Activated CD8-positive, alpha-beta T cell treated with anti-CD3 and anti-CD28 coated beads, Interleukin-2, amount 10 ng/mL, durations not matched to agents 7 days and 5 days (primary cell): ENCODE results near the gene CROCC. TPM values are rescaled to one million over a fixed set of nuclear protein-coding genes. Genes with fewer than 3 reads are reported as not detected.

Source experiments
- total RNA-seq, 2 experiments: library from RNA; stranded (reverse); gene quantifications; one replicate each; pipeline ENCODE4 v1.2.3, GENCODE V29; 2021

CROCC gene
- total RNA-seq, 2 experiments from 2014 or later: 31.7 to 33.1 TPM

Other genes with a start within 250 kb of the CROCC start
- gene RNU1-4, start 181.4 kb upstream of the CROCC start, total RNA-seq: 1,000 to 10,000 TPM; 1,730 to 2,232 TPM
- gene RNU1-2, start 26.0 kb upstream of the CROCC start, total RNA-seq: 1,000 to 10,000 TPM; 1,730 to 2,232 TPM
- not detected for gene MFAP2, start 58.7 kb downstream of the CROCC start, total RNA-seq
- gene ATP13A2, start 90.0 kb downstream of the CROCC start, total RNA-seq: 10 to 100 TPM; 42.7 to 51.4 TPM
- gene SDHB, start 132.1 kb downstream of the CROCC start, total RNA-seq: 100 to 1,000 TPM in 1 of 2 experiments, 10 to 100 TPM in 1; 90.4 to 101 TPM
- gene PADI2, start 197.5 kb downstream of the CROCC start, total RNA-seq: not detected